Parathyroid adenoma (tissue), 2 donors: ENCODE results near the gene SLC35G3.

ENCODE experiments used
- H2AFZ ChIP-seq: fragments of 300-600 bp; sonication (generic); one replicate; pipeline ENCODE4 v1.7.0; 2017; ENCODE audit warnings: antibody characterized with exemption, mild to moderate bottlenecking
- H3K27ac ChIP-seq: fragments of 300-600 bp; sonication (generic); one replicate; pipeline ENCODE4 v1.7.0; 2017
- H3K27me3 ChIP-seq: fragments of 300-600 bp; sonication (generic); one replicate; pipeline ENCODE4 v1.7.0; 2017; ENCODE audit warnings: low read length; ENCODE audit not compliant: control insufficient read depth, insufficient read depth
- H3K36me3 ChIP-seq: fragments of 300-600 bp; sonication (generic); one replicate; pipeline ENCODE4 v1.7.0; 2017; ENCODE audit warnings: low read length; ENCODE audit not compliant: control insufficient read depth, insufficient read depth
- H3K4me1 ChIP-seq: fragments of 300-600 bp; sonication (generic); one replicate; pipeline ENCODE4 v1.7.0; 2017; ENCODE audit warnings: control low read depth
- H3K4me2 ChIP-seq: fragments of 300-600 bp; sonication (generic); one replicate; pipeline ENCODE4 v1.7.0; 2017; ENCODE audit warnings: low read length
- H3K4me3 ChIP-seq: fragments of 300-600 bp; sonication (generic); one replicate; pipeline ENCODE4 v1.7.0; 2017; ENCODE audit warnings: low read depth, low read length
- H3K79me2 ChIP-seq: fragments of 300-600 bp; sonication (generic); one replicate; pipeline ENCODE4 v1.7.0; 2017; ENCODE audit warnings: control low read depth
- H3K9ac ChIP-seq: fragments of 300-600 bp; sonication (generic); one replicate; pipeline ENCODE4 v1.7.0; 2017; ENCODE audit warnings: mild to moderate bottlenecking
- H3K9me3 ChIP-seq: fragments of 300-600 bp; sonication (generic); one replicate; pipeline ENCODE4 v1.7.0; 2017; ENCODE audit warnings: low read length; ENCODE audit not compliant: control insufficient read depth
- CTCF ChIP-seq: fragments of 300-600 bp; sonication (generic); IDR thresholded peaks from one replicate; pipeline ENCODE4 v1.7.0; 2017; ENCODE audit warnings: antibody characterized with exemption, mild to moderate bottlenecking
- donor health status: primary hyperparathyroidism.

SLC35G3 gene

DNA sequence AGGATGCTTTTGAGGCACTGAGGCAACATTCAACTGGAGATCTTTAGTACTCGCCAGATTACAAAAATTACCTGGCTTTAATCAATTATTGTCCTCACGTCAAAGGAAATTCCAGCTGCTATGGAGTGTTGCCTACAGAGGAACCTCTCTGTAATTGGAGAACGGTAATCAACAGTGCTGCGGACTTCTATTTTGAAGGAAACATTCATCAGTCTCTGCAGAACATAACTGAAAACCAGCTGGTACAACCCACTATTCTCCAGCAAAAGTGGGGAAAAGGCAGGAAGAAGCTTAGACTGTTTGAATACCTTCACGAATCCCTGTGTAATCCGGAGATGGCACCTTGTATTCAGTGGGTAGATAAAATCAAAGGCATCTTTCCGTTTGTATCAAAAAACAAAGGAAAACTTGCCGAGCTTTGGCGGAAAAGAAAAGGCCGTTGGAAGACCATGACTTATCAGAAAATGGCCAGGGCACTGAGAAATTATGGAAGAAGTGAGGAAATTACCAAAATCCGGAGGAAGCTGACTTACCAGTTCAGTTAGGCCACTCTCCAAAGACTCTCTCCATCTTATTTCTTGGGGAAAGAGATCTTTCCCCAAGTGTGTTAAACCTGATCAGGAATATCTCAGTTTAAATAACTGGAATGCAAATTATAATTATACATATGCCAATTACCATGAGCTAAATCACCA lies 3.0 kb downstream of the SLC35G3 start:
- Histone ChIP-seq H2AFZ (no peak overlapping the region), H3K4me2 (no peak overlapping the region), H3K27ac (no peak overlapping the region), H3K4me3 (no peak overlapping the region), H3K27me3 (no peaks in the 10 kb centered on the region), H3K9ac (no peak overlapping the region), H3K9me3 (no peaks in the 10 kb centered on the region), H3K4me1 (no peaks in the 10 kb centered on the region), H3K79me2 (no peaks in the 10 kb centered on the region), H3K36me3 (no peaks in the 10 kb centered on the region)
- TF ChIP-seq CTCF: no peak

DNA sequence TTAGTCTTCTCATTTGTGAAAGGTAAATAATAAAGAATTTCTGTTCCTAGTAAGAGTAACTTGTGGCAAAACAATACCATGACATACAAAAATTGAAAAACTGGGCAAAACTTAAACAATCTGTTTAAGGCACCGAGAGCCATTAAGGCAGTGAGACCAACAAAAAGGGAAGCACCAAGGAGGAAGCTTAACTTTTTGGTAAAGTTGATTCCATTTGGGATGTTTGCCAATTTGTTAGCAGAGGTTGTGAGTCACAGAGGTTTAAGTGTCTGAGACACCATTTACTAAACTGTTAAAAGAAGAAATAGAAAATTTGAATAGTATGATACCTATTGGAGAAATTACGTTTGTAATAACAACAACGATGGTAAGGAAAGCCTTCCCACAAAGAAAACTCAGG lies 4.9 kb downstream of the SLC35G3 start:
- Histone ChIP-seq H3K4me1 (no peaks in the 10 kb centered on the region), H3K36me3 (no peaks in the 10 kb centered on the region), H3K9me3 (no peaks in the 10 kb centered on the region), H3K79me2 (no peaks in the 10 kb centered on the region), H3K27me3 (no peaks in the 10 kb centered on the region), H3K27ac (no peak overlapping the region), H3K4me2 (no peak overlapping the region), H2AFZ (no peak overlapping the region), H3K9ac (no peak overlapping the region), H3K4me3 (no peak overlapping the region)
- TF ChIP-seq CTCF: no peak

DNA sequence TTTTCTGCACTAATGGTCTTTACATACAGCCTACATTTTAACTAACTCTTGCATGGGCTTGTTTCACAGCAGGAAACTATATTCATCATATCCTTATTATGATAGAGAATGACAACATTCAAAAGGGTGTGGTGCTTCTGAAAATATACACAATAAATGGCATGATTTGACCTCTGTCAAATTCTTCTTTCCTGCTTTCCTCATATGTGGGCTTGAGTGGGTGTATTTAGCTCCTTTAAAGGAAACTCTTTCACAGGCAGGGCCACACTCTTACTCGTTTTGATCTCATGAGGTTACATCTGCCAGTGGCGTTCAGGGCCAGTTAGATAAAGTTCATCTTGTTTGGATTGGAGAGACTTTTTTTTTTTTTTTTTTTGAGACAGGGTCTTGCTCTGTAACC lies 6.1 kb downstream of the SLC35G3 start:
- Histone ChIP-seq H3K4me2 (no peak overlapping the region), H3K4me3 (no peak overlapping the region), H3K27ac (no peak overlapping the region), H3K4me1 (no peaks in the 10 kb centered on the region), H3K27me3 (no peaks in the 10 kb centered on the region), H3K79me2 (no peaks in the 10 kb centered on the region), H3K9me3 (no peaks in the 10 kb centered on the region), H3K9ac (no peak overlapping the region), H2AFZ (no peak overlapping the region), H3K36me3 (no peaks in the 10 kb centered on the region)
- TF ChIP-seq CTCF: no peak

DNA sequence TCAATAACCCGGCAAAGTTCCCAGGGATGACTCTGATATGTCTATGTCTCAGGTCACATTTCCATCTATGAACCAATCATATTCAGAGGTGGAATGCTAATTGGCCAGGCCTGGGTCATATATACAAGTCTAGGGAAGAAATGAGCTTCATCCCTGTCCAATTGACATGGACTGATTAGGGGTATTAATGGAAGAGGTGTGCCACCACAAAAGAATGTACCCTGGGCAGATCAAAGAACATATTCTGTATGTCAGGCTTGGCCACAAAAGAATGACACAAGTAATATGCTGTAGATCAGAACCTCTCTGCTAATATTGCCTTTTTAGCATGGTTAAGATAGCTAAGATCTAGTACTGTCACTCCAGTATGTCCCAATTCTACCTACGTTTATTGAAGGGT lies 6.7 kb downstream of the SLC35G3 start:
- no peak for TF ChIP-seq CTCF
- Histone ChIP-seq H3K4me1 (no peaks in the 10 kb centered on the region), H3K4me3 (no peak overlapping the region), H3K9ac (no peak overlapping the region), H2AFZ (no peak overlapping the region), H3K36me3 (no peaks in the 10 kb centered on the region), H3K27me3 (no peaks in the 10 kb centered on the region), H3K79me2 (no peaks in the 10 kb centered on the region), H3K27ac (no peak overlapping the region), H3K4me2 (no peak overlapping the region), H3K9me3 (no peaks in the 10 kb centered on the region)

- Histone ChIP-seq H3K27ac (no peak overlapping the region), H3K27me3 (no peaks in the 10 kb centered on the region), H3K36me3 (no peaks in the 10 kb centered on the region), H3K4me2 (no peak overlapping the region), H3K4me1 (no peaks in the 10 kb centered on the region), H3K9ac (no peak overlapping the region), H3K79me2 (no peaks in the 10 kb centered on the region), H2AFZ (no peak overlapping the region), H3K9me3 (no peaks in the 10 kb centered on the region), H3K4me3 (no peak overlapping the region)
- no peak for TF ChIP-seq CTCF
Observed at GRCh38 chr17:35185849-35186248, 8.3 kb downstream of the SLC35G3 start.
